ENCODE measurements around the gene C2CD2L. TPM values are rescaled to one million over a fixed set of nuclear protein-coding genes. Genes with fewer than 3 reads are reported as not detected.
A peak's percentile ranks its signal among the peaks of the same experiment; 100 is the strongest.

C2CD2L gene
- total and polyA plus RNA-seq, 10 of the 15 experiments (the other 5 are each of a cell fraction or from before 2014, with no cell fraction given), result 0.21 to 9.6 (median 5.1) TPM

DNA sequence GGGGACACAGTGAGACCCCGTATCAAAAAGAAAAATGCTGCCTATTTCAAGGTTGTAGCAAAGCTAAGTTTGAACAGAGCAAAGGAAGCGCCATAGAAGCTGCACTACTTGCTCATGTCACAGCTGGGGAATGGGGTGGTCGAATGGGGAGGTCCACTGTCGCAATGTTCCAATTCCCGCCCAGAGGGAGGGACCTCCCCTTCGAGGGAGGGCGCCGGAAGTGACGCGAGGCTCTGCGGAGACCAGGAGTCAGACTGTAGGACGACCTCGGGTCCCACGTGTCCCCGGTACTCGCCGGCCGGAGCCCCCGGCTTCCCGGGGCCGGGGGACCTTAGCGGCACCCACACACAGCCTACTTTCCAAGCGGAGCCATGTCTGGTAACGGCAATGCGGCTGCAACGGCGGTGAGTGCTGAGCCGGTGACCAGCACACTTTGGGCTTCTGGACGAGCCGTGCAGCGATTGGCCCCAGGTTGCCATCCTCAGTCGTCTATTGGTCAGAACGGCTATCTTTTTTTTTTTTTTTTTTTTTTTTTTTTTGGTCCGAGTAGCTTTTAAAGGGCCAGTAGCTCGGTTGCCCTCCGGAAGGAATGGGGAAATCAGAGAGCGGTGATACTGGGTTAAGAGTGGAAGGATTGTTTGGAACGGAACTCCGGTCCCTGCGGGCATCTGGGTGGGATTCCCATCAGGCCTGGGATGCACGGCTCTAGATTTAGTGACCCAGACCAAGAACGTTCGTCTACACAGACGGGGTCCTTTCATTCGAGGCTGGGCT lies 22.3 kb upstream of the C2CD2L start, which contains the start of gene HMBS (continued):
- TF ChIP-seq ATF2 (IDR thresholded peaks at IDR 0.05; ENCODE audit: low read length), result no peak
- no peak for TF ChIP-seq LARP7 (IDR thresholded peaks at IDR 0.05)
- TF ChIP-seq, protein P1, sequence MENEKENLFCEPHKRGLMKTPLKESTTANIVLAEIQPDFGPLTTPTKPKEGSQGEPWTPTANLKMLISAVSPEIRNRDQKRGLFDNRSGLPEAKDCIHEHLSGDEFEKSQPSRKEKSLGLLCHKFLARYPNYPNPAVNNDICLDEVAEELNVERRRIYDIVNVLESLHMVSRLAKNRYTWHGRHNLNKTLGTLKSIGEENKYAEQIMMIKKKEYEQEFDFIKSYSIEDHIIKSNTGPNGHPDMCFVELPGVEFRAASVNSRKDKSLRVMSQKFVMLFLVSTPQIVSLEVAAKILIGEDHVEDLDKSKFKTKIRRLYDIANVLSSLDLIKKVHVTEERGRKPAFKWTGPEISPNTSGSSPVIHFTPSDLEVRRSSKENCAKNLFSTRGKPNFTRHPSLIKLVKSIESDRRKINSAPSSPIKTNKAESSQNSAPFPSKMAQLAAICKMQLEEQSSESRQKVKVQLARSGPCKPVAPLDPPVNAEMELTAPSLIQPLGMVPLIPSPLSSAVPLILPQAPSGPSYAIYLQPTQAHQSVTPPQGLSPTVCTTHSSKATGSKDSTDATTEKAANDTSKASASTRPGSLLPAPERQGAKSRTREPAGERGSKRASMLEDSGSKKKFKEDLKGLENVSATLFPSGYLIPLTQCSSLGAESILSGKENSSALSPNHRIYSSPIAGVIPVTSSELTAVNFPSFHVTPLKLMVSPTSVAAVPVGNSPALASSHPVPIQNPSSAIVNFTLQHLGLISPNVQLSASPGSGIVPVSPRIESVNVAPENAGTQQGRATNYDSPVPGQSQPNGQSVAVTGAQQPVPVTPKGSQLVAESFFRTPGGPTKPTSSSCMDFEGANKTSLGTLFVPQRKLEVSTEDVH (IDR thresholded peaks at IDR 0.05; ENCODE audit: low read depth, partially characterized antibody), result no peak
- TF ChIP-seq SP1 (IDR thresholded peaks at IDR 0.05; ENCODE audit: low read depth, low read length), result peak; percentile 63
- peak; percentile 91 for TF ChIP-seq CREM (IDR thresholded peaks at IDR 0.05; ENCODE audit: low read depth)
- no peak for TF ChIP-seq JUND (IDR thresholded peaks at IDR 0.05; ENCODE audit: low read depth, low read length)
- TF ChIP-seq FOXK2 (IDR thresholded peaks at IDR 0.05), result no peak
- no peak for TF ChIP-seq DPF2 (IDR thresholded peaks at IDR 0.05)
- TF ChIP-seq SKIL (IDR thresholded peaks at IDR 0.05; ENCODE audit: low read depth, poor library complexity, severe bottlenecking), result peak; percentile 17
- no peak for TF ChIP-seq HDAC2 (IDR thresholded peaks at IDR 0.05)
- TF ChIP-seq, protein P2, sequence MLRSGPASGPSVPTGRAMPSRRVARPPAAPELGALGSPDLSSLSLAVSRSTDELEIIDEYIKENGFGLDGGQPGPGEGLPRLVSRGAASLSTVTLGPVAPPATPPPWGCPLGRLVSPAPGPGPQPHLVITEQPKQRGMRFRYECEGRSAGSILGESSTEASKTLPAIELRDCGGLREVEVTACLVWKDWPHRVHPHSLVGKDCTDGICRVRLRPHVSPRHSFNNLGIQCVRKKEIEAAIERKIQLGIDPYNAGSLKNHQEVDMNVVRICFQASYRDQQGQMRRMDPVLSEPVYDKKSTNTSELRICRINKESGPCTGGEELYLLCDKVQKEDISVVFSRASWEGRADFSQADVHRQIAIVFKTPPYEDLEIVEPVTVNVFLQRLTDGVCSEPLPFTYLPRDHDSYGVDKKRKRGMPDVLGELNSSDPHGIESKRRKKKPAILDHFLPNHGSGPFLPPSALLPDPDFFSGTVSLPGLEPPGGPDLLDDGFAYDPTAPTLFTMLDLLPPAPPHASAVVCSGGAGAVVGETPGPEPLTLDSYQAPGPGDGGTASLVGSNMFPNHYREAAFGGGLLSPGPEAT (IDR thresholded peaks at IDR 0.05; ENCODE audit: low read depth), result peak; percentile 95
- no peak for TF ChIP-seq SPI1 (IDR thresholded peaks at IDR 0.05; ENCODE audit: borderline replicate concordance, insufficient read depth, low read depth, low read length)
- TF ChIP-seq MTA3 (IDR thresholded peaks at IDR 0.05; ENCODE audit: borderline replicate concordance, low read length), result no peak
- no peak for TF ChIP-seq RBBP5 (conservative IDR thresholded peaks at IDR 0.05)
- TF ChIP-seq RUNX3 (IDR thresholded peaks at IDR 0.05; ENCODE audit: low read length), result peak; percentile 25; the same call in 1 of the 2 replicates
- TF ChIP-seq IRF4 (IDR thresholded peaks at IDR 0.05; ENCODE audit: low read depth, low read length), result no peak
- TF ChIP-seq KLF5 (IDR thresholded peaks at IDR 0.05; ENCODE audit: partially characterized antibody), result no peak
- peak; percentile 66; the same call in 1 of the 2 replicates for TF ChIP-seq RFX5 (IDR thresholded peaks at IDR 0.05; ENCODE audit: low read depth, low read length)
- no peak for TF ChIP-seq BCL11A (IDR thresholded peaks at IDR 0.05; ENCODE audit: low read depth, low read length)
- TF ChIP-seq GATAD2B (conservative IDR thresholded peaks at IDR 0.05; ENCODE audit: low read depth), result no peak
- TF ChIP-seq SUZ12 (IDR thresholded peaks at IDR 0.05; ENCODE audit: unreplicated experiment), result no peak
- TF ChIP-seq IRF5 (IDR thresholded peaks at IDR 0.05; ENCODE audit: borderline replicate concordance), result no peak
- no peak for TF ChIP-seq ASH2L (IDR thresholded peaks at IDR 0.05; ENCODE audit: borderline replicate concordance, low read depth)
